Measurements from ENCODE around the gene ST6GALNAC2.
"Not testable (repeated sequence)": the region's sequence is repeated elsewhere in the genome, so short reads cannot be mapped to it uniquely, and the experiment has no call there.

ST6GALNAC2 gene

DNA sequence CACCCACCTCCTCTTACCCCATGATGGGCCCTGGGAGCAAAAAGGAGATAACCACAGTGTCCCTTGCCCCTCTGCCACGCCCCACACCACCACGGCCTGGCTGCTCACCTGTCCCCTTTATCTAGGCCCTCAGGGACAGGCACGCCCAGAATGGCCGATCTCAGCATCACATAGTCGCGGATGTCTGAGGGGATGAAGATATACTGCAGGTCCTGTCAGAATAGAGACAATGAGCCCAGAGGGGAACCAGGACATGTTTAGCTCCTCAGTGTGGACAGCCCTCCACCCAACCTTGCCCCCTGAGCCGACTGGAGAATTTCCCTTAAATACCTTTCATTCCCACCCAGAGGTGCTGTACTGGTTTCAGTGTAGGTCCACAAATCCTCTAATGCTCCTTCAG lies 15.2 kb downstream of the ST6GALNAC2 start:
- DNase-seq (ENCODE audit: low spot score) = no peak

DNA sequence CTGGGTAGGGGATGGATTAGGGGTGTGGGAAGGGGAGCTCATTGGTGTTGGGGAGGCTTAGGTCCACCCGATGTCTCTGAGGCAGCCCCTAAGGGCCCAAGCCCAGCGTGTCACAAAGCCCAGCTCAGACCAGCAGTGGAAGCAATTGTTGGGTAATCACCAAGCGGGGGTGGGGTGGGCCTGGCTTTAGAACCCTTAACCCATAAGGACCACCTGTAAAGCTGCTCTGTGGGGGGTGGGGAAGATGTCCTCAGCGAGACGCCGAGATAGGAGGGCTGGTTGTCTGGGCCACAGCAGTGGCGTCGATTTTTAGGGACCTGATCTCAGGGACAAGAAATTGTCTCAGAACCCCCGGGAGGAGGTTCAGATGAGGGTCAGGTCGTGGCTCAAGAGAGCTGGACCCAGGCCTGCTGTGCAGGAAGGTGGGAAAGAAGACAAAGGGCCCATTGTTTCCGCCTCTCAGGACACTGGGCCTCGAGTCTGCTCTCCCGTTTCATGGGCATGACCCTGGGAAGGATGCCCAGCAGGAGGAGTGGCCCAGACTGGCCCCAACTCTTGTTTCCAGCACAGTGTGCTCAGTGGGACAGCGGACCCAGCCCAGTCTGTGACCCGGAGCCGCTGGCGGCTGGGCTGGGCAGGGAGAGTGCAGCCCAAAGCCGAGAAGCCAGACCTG lies 15.9 kb downstream of the ST6GALNAC2 start:
- peak; percentile 60 for DNase-seq (ENCODE audit: low spot score)

DNA sequence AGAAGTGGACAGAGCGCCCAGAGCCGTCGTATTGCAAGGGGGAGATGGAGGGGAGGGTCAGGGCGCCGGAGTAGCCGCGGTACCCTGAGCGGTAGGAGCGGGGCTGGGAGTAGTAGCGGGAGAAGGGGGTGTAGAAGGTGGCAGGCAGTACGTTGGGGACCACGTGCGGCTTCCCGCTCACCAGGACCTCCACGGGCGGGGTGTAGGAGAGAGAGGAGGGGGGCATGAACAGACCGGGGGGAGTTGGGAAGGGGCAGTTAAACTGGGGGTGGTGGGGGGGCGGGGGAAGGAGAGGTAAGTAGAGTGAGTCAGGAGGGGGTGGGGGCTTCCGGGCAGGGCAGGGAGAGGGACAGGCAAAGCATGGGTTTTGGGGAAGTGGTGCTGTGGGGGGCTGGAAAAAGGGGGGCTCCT lies 16.8 kb downstream of the ST6GALNAC2 start:
- no peak for DNase-seq (ENCODE audit: low spot score)

DNA sequence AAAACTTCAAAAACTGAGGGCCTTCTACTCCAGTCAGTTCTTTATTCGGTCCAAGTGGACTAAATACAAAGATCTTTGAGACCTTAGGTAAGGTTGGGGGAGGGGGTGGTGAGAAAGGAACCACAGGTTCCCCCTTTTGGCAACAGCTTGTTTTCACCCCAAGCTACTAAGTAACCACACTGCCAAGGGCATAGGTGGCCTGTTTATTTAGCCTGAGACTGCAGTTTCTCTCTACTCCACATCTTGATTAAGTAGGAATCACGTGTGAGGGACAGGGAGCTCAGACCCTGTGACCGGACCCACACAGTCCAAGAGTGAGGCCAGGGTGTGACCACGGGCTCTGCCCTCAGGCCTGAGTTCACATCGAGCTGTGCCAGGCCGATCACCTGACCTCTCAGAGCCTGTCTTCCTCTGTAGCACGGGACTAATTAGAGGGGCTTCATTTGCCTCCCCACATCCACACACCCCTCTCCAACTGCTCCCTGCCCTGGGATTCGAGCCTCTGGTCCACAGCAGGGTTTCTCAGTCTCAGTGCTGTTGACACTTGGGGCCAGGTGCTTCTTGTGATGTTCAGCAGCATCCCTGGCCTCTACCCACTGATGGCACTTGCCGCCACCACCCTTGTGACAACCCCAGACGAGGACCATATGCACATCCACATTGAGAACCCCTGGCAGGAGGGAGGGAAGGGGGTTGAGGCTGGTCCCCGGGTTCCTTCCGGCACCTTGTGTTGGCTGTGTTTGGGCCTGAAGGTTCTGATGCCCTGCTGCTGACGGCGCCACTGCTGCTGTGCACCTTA lies 17.8 kb downstream of the ST6GALNAC2 start:
- DNase-seq (ENCODE audit: low spot score) = no peak

DNA sequence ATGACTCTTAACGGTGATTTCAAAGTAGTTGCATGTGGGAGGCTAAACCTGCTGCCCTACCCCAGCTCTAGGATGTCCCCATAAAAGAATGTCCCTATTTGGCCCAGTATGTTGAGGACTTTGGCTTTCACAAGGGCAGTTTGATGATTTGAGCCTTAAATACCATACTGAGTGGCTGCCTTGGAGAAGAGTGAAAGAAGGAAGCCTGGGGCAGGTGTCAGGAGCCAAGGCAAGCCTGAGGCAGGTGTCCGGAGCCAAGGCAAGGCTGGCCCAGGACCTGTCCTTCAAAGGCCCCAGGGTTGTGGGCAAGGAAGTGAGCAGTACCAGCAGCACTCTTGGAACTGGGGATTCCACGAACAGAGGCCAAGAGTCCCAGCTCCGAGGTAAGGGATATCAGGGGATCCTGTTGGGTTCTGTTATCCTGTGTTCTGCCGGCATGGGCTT lies 18.6 kb downstream of the ST6GALNAC2 start:
- DNase-seq (ENCODE audit: low spot score) = no peak

DNA sequence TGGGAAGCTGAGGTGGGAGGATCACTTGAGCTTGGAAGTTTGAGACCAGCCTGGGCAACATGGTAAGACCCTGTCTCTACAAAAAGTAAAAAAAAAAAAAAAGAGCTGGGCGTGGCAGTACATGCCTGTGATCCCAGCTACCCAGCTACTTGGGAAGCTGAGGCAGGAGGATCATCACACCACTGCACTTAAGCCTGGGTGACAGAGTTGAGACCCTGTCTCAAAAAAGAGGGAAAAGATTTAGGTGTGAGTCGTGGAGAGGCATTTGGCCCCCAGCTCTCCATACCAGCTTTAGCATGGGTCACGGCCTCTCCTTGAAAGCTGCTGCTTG lies 19.1 kb downstream of the ST6GALNAC2 start:
- no peak for DNase-seq (ENCODE audit: low spot score)

DNA sequence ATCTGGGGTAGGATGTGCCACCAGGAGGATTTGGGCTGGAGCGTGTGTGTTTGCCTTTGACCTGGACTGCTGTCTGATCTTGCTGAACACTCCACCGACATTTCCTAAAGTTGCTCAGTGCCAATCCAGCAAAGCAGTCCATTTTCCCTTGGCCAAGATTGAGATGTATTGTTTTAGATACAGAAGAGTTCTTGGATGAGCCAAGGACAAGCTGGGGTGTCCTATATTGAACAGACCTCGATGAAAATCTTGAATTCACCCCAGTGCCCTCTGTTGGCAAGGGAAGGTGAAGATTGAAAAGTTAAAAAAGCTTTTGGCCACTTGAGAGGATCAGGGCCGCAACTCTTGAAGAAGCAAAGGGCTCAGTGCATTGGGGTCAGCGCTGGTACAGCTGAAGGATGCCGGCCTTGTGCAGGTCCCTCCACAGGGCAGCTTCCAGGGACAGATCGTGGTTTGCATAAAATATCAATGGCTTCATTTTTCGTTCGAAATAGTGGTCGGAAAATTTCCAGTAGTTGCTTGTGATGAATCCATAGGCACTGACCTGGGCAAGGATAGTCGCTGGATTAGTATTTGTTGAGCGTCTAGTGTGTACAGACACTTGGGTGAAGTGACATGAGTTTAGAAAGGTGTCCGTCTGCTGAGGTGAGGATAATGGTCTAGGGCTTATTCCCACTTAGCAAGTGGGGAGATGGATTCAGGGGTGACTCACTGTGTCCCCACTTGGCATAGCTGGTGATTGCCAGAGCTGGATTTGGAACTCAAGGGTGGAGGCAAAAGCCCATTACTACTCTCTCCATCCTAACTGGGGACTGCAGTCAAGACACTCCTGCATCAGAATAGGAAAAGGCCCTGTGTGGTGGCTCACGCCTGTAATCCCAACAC lies 19.7 kb downstream of the ST6GALNAC2 start:
- no peak for DNase-seq (ENCODE audit: low spot score)

DNA sequence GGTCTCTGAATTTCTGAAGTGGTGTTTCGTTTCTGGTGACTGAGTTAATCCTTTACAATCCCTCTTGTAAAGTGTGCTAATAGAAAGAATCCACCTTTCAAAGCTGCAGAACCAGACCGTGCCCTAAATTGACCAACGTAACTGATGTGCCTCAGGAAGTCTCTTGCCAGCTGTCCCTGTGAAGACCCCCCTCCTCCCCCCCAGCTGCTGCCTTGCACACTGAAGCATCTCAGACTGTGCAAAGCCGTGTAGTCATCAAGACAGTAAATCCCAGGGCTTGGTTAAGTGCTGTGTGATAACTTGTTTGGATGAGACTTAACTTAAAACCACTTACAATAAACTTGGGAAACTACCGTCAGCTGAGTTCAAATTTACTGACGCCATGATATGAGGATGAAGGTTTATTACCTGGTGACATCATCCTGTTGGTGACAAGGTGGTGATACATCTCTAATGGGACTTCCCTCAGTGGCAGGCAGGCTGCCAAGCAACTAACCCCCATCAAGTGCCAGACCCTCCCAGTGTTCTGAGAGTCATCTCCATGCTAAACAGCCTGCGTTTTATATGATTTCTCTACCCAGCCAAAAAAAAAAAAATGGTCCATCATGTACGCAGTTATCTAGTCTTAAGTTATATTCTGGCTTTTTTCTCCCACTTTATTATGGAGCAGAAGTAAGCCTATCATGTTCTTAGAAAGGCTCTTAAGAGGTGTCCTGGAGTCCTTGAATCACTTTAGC lies 20.5 kb downstream of the ST6GALNAC2 start:
- peak; percentile 43 for DNase-seq (ENCODE audit: low spot score)

DNA sequence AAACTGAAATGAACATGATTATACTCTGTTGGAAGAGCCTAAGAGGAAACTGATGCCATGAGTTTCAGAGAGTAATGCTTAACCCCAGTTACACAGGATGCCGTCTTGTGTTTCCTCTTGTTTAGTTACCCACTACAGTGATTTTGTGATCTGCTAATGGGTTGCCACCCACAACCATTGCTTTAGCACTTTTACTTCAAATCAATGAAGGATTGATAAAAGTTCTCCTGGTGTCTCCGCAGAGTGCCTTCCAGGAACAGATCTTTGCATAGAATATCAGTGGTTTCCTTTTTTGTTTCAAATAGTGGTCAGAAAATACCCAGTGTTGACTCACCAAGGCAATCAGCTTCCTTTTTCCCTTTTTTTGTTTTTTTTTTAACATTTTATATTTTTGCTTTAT lies 22.3 kb downstream of the ST6GALNAC2 start:
- not testable (repeated sequence) for DNase-seq (ENCODE audit: low spot score)

DNA sequence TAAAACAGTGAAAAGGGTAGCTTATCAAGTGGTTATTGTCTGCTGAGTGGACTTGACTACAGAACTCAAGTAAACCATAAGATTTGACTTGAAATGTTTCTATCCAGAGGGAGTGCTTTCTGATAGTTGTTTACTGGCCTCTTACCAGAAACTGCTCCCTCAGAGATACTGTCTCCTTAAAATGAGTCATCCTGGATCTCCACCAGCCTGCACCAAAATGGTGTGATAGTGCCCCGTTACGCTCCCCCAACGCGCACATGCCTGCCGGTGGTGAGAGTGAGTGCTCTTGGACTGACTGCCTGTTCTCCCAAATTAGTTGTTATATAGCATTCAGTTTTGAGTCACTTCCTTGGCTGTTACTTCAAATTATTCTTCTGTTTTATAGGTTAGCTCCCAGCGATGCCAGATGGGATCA lies 22.9 kb downstream of the ST6GALNAC2 start:
- DNase-seq (ENCODE audit: low spot score) = no peak

DNA sequence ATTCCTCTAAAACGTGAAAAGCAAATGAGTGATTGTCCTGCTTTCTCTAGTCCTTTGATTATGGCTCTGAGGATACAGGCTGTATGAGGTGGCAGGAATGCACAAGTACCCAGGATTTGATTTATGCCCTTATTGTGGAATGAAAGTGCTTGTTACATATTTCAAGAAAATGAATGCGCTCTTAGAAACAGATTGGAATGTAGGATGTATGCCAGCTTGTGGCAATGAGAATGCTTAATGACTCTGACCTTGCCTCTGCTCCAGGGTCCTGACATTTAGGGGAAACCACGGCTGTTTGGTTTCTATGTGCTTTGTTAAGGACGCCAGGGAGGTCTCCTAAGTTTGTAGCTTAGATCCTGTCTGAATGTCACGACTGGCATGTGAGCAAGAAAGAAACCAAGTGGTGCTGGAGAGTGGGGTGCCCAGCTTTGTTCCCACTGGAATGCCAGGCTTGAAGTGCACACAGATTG lies 23.8 kb downstream of the ST6GALNAC2 start:
- DNase-seq (ENCODE audit: low spot score) = no peak

DNA sequence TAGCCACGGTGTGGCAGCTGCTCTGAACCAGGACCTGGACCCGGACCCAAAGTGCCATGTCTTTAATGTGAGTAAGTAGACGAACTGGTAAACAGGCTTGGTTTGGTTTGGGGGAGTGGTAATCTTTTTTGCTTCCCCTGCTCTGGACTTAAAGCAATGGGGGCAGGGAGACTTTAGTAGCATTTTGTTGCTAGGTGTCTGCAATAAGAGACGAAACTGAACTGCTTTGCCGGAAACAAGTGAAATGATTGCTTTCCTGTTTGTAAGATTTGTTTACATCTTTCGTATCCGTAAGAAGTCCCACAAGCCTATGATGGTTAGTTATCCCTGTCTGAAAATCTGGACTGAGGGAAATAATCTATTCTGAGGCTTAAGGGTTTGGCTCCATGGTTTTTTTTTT lies 24.3 kb downstream of the ST6GALNAC2 start:
- no peak for DNase-seq (ENCODE audit: low spot score)

DNA sequence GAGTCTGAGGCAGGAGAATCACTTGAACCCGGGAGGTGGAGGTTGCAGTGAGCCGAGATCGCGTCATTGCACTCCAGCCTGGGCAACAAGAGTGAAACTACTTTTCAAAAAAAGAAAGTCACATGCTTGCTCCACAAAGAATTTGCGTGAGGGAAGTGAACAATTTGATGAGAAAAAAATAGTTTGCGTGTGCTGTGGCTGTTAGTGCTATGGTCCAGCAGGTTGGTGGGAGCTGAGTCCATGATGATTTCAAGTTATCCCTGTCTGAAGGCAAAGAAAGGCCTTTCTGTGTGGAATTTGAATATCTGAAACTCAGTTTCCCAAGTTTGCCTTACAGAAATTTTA lies 24.8 kb downstream of the ST6GALNAC2 start:
- DNase-seq (ENCODE audit: low spot score) = no peak

DNA sequence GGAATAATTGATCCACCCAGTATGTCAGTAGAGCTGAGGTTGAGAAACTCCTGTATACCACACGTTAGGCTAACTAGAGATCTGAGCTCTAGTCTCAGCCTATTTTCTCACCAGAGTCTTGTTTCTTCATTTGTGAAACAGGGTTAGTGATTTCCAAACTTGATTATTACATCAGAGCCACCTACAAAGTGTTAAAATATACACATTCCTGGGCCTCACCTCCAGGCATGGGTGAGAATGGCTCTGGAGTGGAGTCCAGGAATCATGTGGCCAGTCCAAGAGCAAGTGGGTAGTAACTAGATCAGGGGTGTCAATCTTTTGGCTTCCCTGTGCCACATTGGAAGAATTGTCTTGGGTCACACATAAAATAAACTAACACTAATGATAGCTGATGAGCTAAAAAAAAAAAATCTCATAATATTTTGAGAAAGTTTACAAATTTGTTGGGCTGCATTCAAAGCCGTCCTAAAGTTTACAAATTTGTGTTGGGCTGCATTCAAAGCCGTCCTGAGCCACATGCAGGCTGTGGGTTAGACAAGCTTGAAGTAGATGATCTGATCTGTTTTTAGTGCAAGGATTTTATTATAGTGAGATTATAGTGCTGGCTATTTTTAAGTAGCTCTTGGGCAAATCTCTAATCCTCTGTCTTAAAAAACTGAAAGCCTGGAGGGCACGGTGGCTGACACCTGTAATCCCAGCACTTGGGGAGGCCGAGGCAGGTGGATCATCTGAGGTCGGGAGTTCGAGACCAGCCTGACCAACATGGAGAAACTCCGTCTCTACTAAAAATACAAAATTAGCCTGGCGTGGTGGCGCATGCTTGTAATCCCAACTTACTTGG lies 25.4 kb downstream of the ST6GALNAC2 start:
- DNase-seq (ENCODE audit: low spot score) = no peak

DNA sequence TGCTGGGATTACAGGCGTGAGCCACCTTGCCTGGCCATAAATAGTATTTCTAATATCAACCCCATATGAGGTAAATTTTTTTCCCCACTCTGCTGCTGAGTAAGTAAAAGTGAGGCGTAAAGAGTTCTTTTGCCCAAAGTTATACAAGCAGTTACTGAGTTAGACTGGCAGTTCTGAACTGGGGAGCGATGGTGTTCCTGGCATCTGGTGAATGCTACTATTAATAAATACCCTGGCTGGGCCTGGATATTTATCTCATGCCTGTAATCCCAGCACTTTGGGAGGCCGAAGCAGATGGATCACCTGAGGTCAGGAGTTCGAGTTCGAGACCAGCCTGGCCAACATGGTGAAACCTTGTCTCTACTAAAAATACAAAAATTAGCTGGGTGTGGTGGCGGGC lies 26.2 kb downstream of the ST6GALNAC2 start:
- DNase-seq (ENCODE audit: low spot score) = not testable (repeated sequence)

DNA sequence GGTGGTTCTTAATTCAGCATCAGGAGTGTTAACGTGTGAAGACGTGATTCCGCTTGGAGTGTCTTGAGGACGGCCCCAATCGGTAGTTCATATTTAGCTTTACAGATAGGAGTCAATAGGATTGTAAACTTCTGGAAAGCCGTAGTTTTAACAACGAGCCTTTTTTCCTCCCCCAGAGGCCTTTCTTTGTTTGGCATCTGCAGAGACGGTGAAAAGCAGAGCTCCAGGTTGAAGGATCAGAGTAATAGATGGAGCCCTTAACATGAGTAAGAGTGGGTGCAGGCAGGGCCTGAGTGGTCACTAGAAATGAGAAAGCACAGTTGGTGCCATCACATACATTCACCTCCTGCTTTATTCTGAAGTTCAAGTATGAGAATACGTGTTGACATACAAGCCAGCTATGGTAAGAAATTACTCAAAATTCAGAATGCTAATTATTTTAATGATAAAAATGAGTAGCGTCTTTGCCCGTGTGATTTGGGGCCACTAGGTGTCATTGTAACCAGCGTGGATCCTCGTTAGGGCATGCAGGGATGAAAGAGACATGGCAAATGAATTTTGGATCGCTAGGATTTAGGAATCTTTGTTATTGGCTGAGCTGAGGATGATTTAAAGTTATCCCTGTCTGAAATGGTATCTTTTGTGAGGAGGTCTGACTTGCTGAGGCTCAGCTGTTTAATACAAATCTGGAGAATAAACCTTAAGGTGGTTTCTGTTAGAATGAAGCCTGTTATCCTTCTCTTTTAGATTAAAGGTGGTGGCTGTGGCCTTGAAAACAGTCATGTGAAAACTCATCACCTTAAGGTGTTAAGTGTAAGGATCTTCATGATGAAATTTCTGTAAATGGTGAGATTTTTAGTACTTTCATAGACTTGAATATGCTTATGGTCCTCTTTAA lies 27.2 kb downstream of the ST6GALNAC2 start:
- no peak for DNase-seq (ENCODE audit: low spot score)

DNA sequence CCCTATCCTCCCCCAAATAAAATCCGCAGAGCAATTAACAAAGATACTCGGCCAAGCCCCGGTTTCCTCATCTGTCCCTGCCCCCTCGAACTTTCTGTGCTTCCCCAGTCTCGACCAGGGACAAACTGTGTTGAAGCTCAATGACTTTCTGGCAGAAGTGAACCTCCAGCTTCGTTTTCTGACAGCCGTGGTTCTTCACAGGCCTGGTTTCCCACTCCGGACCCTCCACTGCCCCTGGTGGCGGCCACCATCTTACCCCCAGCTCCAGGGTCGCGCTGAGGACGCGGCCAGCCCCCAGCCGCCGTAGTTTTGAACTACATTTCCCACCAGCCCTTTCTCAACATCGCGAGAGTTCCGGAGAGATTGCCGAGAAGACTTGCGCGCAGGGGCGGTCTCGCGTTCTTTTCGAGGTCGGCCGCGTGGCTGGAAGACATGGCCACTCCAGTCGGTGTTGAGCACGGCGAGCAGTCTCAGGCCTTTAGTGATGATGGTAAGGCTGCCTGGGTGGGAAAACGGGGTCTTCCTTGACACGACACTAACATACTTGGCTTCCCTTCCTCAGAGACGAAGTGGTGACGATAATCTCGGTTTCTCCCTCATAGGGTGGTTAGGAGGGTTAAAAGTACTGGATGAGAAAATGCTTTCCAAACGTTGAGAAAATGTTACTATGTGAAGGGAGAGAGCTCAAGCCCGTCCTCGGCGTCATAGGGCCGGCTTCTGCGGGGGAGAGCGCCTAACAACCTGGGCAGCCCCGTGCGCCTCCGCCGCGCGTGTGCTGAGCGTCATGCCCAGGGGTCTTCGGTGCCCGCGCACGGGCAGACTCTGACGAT lies 28.1 kb downstream of the ST6GALNAC2 start:
- peak; percentile 94 for DNase-seq (ENCODE audit: low spot score)

DNA sequence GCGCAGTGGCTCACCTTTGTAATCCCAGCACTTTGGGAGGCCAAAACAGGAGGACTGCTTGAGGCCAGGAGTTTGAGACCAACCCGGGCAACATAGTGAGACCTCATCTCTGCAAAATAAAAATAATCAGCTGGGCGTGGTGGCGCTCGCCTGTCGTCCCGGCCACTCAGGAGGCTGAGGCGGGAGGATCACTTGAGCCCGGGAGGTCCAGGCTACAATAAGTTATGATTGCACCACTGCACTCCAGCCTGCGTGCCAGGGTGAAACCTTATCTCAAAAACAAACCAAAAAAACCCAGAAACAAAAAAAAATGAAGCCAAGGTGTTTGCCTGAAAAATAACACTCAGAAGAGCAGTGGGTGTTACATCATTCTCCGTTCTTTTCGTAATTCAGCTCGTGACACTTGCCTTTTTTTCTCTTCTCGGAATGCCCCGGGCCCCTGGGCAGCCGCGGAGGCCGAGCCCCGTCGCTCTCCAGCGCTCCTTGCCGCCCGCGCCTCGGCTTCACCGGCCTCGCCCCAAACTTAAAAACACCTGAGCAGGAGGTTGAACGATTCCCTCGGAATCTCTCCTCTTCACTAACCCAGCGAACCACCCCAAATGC lies 28.8 kb downstream of the ST6GALNAC2 start:
- DNase-seq (ENCODE audit: low spot score) = no peak

DNA sequence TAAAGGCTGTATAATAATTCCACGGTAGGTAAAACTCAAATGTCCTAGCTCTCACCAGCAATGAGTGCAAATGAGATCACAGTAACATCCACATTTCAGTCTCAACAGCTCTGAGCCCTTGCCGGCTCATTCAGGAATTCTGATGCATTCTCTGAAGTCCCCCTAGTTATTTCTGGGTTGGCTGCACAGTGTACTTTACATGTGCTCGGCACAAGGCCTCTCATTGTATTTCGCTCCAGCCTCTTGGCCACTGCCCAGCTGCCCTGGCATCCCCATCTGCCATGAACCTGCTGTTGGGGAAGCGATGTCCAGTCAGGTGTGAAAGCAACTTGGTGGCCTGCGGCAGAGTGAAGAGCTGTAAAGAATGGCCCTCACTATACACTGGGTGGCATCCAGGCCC lies 31.5 kb downstream of the ST6GALNAC2 start:
- DNase-seq (ENCODE audit: low spot score) = peak; percentile 37

Data from SW480 (cell line).